Nucleus accumbens (tissue), 56 donors: Measurements from ENCODE around the gene LPCAT3.

ENCODE experiments used
- DNase-seq, 56 donors: peaks; one replicate each; lab custom pipeline; 2025; lab: John Stamatoyannopoulos, UW

LPCAT3 gene

GRCh38 chr12:6955108-6956020 lies 62.9 kb downstream of the LPCAT3 start:
- no peak for DNase-seq

GRCh38 chr12:6954316-6955107 lies 63.8 kb downstream of the LPCAT3 start:
- DNase-seq = no peak

GRCh38 chr12:6953442-6954315 lies 64.6 kb downstream of the LPCAT3 start:
- peak in 14 of 56 donors; percentile 12 to 61 (median 38) for DNase-seq

- DNase-seq = no peak
These were observed 65.3 kb downstream of the LPCAT3 start for GRCh38 chr12:6952863-6953441.

GRCh38 chr12:6952121-6952862 lies 66.0 kb downstream of the LPCAT3 start:
- DNase-seq = no peak

GRCh38 chr12:6951551-6952120 lies 66.6 kb downstream of the LPCAT3 start:
- no peak for DNase-seq

- peak in 9 of 56 donors; percentile 14 to 43 (median 25) for DNase-seq
These were observed 67.3 kb downstream of the LPCAT3 start, which contains the start of gene PTPN6 for GRCh38 chr12:6950811-6951540. Gene PTPN6 (plus strand): TSS chr12:6951356. CDS start chr12:6951513, 157 bp downstream.

GRCh38 chr12:6950401-6950801 lies 67.9 kb downstream of the LPCAT3 start:
- DNase-seq = no peak

- DNase-seq = no peak
These were observed 69.2 kb downstream of the LPCAT3 start for GRCh38 chr12:6948873-6949594.

- DNase-seq = no peak
These were observed 70.7 kb downstream of the LPCAT3 start for GRCh38 chr12:6947615-6948014.

GRCh38 chr12:6946920-6947374 lies 71.3 kb downstream of the LPCAT3 start:
- DNase-seq = no peak

- no peak for DNase-seq
These were observed 72.0 kb downstream of the LPCAT3 start for GRCh38 chr12:6946033-6946919.

GRCh38 chr12:6945613-6946012 lies 72.7 kb downstream of the LPCAT3 start:
- DNase-seq = no peak

GRCh38 chr12:6944381-6945186 lies 73.7 kb downstream of the LPCAT3 start:
- DNase-seq = peak; percentile 27 to 95 (median 84)

GRCh38 chr12:6943722-6944380 lies 74.4 kb downstream of the LPCAT3 start, which contains the start of the genes C12orf57 and RNU7-1:
Gene C12orf57 (plus strand): TSS chr12:6944022. CDS start chr12:6944122, 100 bp downstream.
Gene RNU7-1 (plus strand): TSS chr12:6943816.
- peak in 53 of 56 donors; percentile 20 to 86 (median 65) for DNase-seq
